K562 (cell line): ENCODE measurements around the gene TRAPPC2L. TPM values are rescaled to one million over a fixed set of nuclear protein-coding genes. Genes with fewer than 3 reads are reported as not detected.

Experiments
- ATF7 ChIP-seq: fragments of 450-650 bp; IDR thresholded peaks from 2 replicates; pipeline ENCODE4 v1.7.1; 2014; ENCODE audit warnings: mild to moderate bottlenecking, moderate library complexity
- BACH1 ChIP-seq: fragments of 200-800 bp; sonication (Bioruptor generic); IDR thresholded peaks from 2 replicates; pipeline ENCODE4 v1.6.1; 2016; ENCODE audit warnings: missing genetic modification characterization, missing compliant biosample characterization
- HDAC8 ChIP-seq: fragments of 450-650 bp; IDR thresholded peaks from 2 replicates; pipeline ENCODE4 v1.6.1; 2016; ENCODE audit warnings: mild to moderate bottlenecking, missing genetic modification characterization, moderate library complexity, missing compliant biosample characterization
- KLF6 ChIP-seq: fragments of 250-450 bp; sonication (Bioruptor Pico); IDR thresholded peaks from 2 replicates; pipeline ENCODE4 v1.4.0; 2020; ENCODE audit warnings: mild to moderate bottlenecking, moderate library complexity, borderline replicate concordance
- MTA1 ChIP-seq: fragments of 450-650 bp; IDR thresholded peaks from 2 replicates; pipeline ENCODE4 v1.6.1; 2017; ENCODE audit warnings: borderline replicate concordance
- PHB ChIP-seq: fragments of 250-450 bp; sonication (Bioruptor Pico); IDR thresholded peaks from 2 replicates; pipeline ENCODE4 v1.5.0; 2021
- POLR2A ChIP-seq: fragments of 450-650 bp; conservative IDR thresholded peaks from 2 replicates; pipeline ENCODE4 v1.6.1; 2016
- POLR2G ChIP-seq: fragments of 200-400 bp; formaldehyde crosslinking; IDR thresholded peaks from 2 replicates; pipeline ENCODE4 v1.6.1; 2017; ENCODE audit warnings: low read depth, mild to moderate bottlenecking, antibody characterized with exemption, low read length, moderate library complexity
- POLR2H ChIP-seq: IDR thresholded peaks from 2 replicates; pipeline ENCODE4 v1.6.1; 2016; ENCODE audit warnings: missing genetic modification characterization, low read depth, mild to moderate bottlenecking, control low read depth, missing compliant biosample characterization, moderate library complexity
- RBM22 ChIP-seq: fragments of 200-400 bp; formaldehyde crosslinking; IDR thresholded peaks from 2 replicates; pipeline ENCODE4 v1.6.1; 2018; ENCODE audit warnings: low read length, low read depth; ENCODE audit not compliant: poor library complexity, severe bottlenecking
- RUNX1 ChIP-seq: sonication (generic); IDR thresholded peaks from 2 replicates; pipeline ENCODE4 v1.6.1; 2016; ENCODE audit warnings: antibody characterized with exemption, low read depth
- SLC30A9 ChIP-seq: fragments of 250-450 bp; sonication (Bioruptor Pico); IDR thresholded peaks from 2 replicates; pipeline ENCODE4 v1.8.0; 2022; ENCODE audit warnings: mild to moderate bottlenecking, moderate library complexity
- ZBED1 ChIP-seq: IDR thresholded peaks from 2 replicates; pipeline ENCODE4 v1.6.1; 2014
- ZNF174 ChIP-seq: fragments of 250-450 bp; sonication (Bioruptor Pico); IDR thresholded peaks from 2 replicates; pipeline ENCODE4 v1.4.0; 2020; ENCODE audit warnings: mild to moderate bottlenecking
- ZNF444 ChIP-seq: fragments of 250-450 bp; sonication (Bioruptor Pico); IDR thresholded peaks from 2 replicates; pipeline ENCODE4 v1.4.0; 2020; ENCODE audit warnings: mild to moderate bottlenecking, moderate library complexity
- polyA plus RNA-seq, 8 experiments: library from polyadenylated mRNA; depleted of rRNA in 4 of 8; stranded (reverse) in 5 of 8; unstranded in 3 of 8; fragments of >200 nt; fragmentation: Nextera tagmentation in 2 of 8; fragmentation: Illumina TruSeq in 1 of 8; extraction: Ambion mirVana in 2 of 8; extraction: Trizol in 1 of 8; gene quantifications; 2 replicates each; pipeline versions ENCODE4 v1.2.1 to v1.2.3, GENCODE V29; 2011 to 2014; ENCODE audit warnings: inconsistent platforms in 1 of 8, missing spikeins in 1 of 8
- total RNA-seq, 7 experiments: library from RNA; depleted of rRNA in 6 of 7; stranded (reverse); fragments of >200 nt in 6 of 7; fragmentation: Illumina TruSeq in 2 of 7; extraction: Trizol in 2 of 7; gene quantifications; 2 replicates each; pipeline versions ENCODE4 v1.2.1 to v1.2.3, GENCODE V29; 2011 to 2021; ENCODE audit warnings: low replicate concordance in 1 of 7
- TF ChIP-seq, protein P1 (sequence below): fragments of 450-650 bp; formaldehyde crosslinking; IDR thresholded peaks from 2 replicates; pipeline ENCODE4 v1.4.0; 2020; ENCODE audit warnings: mild to moderate bottlenecking, moderate library complexity
- TF ChIP-seq, protein P2 (sequence below): fragments of 450-650 bp; formaldehyde crosslinking; conservative IDR thresholded peaks from 2 replicates; pipeline ENCODE4 v1.4.0; 2022; ENCODE audit warnings: mild to moderate bottlenecking, missing genetic modification characterization
- TF ChIP-seq, protein P3 (sequence below): sonication (generic); formaldehyde crosslinking; IDR thresholded peaks from 2 replicates; pipeline ENCODE4 v1.9.0; 2022; ENCODE audit warnings: mild to moderate bottlenecking, missing genetic modification reagents
- TF ChIP-seq, protein P4 (sequence below): sonication (generic); formaldehyde crosslinking; IDR thresholded peaks from 2 replicates; pipeline ENCODE4 v1.8.1; 2023; ENCODE audit warnings: mild to moderate bottlenecking, missing genetic modification reagents
- TF ChIP-seq, protein P5 (sequence below), 2 experiments: fragments of 200-800 bp in 1 of 2; sonication (Bioruptor generic) in 1 of 2; sonication (generic) in 1 of 2; formaldehyde crosslinking in 1 of 2; IDR thresholded peaks in 1 of 2; conservative IDR thresholded peaks in 1 of 2; 2 replicates each; pipeline versions ENCODE4 v1.5.0 to v1.6.1; 2016 to 2020; ENCODE audit warnings: missing compliant biosample characterization in 1 of 2, missing genetic modification characterization in 1 of 2, missing genetic modification reagents in 1 of 2

TRAPPC2L gene
- total and polyA plus RNA-seq, 9 of the 15 experiments (the other 6 are each of a cell fraction or from before 2014, with no cell fraction given), result 60.4 to 398 (median 97.5) TPM

DNA sequence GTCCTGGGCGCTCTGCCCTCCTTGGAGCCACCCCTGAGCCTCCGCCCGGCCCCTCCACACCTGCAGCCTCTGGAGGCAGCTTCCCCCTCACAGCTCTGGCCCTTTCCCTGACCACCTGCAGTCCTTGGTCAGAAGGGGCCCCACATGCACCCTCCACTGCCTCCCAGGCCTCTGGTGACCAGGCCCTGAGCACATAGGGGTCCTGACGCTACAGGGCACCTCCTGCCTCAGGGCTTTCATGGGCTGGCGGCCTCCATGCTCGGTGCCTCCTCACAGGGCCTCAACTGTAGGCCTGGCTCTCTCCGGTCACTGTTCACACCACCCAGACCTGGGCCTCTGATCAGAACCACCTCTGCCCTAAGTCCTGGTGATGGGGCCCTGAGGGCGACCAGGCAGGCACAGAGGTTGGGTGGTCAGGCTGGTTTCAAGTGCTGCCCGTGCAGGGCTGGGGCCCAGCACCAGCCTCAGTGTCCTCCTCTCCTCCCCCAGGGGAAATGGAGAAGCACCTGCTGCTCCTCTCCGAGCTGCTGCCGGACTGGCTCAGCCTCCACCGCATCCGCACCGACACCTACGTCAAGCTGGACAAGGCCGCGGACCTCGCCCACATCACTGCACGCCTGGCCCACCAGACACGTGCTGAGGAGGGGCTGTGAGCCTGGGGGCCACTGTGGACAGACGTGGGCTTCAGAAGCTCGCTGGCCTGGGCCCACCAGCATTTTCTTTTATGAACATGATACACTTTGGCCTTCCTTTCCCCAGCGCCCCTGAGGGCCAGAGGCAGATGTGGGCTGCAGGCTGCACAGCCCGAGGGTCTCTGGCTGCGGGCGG lies 49.1 kb upstream of the TRAPPC2L start (continued):
- TF ChIP-seq RBM22, result peak; percentile 48
- no peak for TF ChIP-seq BACH1 (tag)
- no peak for TF ChIP-seq ZNF444 (CRISPR knock-in tag)
- TF ChIP-seq, protein P1, sequence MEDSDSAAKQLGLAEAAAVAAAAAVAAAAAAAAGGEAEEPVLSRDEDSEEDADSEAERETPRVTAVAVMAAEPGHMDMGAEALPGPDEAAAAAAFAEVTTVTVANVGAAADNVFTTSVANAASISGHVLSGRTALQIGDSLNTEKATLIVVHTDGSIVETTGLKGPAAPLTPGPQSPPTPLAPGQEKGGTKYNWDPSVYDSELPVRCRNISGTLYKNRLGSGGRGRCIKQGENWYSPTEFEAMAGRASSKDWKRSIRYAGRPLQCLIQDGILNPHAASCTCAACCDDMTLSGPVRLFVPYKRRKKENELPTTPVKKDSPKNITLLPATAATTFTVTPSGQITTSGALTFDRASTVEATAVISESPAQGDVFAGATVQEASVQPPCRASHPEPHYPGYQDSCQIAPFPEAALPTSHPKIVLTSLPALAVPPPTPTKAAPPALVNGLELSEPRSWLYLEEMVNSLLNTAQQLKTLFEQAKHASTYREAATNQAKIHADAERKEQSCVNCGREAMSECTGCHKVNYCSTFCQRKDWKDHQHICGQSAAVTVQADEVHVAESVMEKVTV (CRISPR knock-in tag), result no peak
- no peak for TF ChIP-seq ATF7
- peak; percentile 55 for TF ChIP-seq POLR2A
- TF ChIP-seq POLR2H (tag), result no peak
- TF ChIP-seq KLF6 (CRISPR knock-in tag), result no peak
- TF ChIP-seq RUNX1, result no peak
- TF ChIP-seq, protein P2, sequence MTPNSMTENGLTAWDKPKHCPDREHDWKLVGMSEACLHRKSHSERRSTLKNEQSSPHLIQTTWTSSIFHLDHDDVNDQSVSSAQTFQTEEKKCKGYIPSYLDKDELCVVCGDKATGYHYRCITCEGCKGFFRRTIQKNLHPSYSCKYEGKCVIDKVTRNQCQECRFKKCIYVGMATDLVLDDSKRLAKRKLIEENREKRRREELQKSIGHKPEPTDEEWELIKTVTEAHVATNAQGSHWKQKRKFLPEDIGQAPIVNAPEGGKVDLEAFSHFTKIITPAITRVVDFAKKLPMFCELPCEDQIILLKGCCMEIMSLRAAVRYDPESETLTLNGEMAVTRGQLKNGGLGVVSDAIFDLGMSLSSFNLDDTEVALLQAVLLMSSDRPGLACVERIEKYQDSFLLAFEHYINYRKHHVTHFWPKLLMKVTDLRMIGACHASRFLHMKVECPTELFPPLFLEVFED (CRISPR knock-in tag), result no peak
- TF ChIP-seq, protein P3, sequence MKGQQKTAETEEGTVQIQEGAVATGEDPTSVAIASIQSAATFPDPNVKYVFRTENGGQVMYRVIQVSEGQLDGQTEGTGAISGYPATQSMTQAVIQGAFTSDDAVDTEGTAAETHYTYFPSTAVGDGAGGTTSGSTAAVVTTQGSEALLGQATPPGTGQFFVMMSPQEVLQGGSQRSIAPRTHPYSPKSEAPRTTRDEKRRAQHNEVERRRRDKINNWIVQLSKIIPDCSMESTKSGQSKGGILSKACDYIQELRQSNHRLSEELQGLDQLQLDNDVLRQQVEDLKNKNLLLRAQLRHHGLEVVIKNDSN, result no peak
- no peak for TF ChIP-seq MTA1
- TF ChIP-seq, protein P4, sequence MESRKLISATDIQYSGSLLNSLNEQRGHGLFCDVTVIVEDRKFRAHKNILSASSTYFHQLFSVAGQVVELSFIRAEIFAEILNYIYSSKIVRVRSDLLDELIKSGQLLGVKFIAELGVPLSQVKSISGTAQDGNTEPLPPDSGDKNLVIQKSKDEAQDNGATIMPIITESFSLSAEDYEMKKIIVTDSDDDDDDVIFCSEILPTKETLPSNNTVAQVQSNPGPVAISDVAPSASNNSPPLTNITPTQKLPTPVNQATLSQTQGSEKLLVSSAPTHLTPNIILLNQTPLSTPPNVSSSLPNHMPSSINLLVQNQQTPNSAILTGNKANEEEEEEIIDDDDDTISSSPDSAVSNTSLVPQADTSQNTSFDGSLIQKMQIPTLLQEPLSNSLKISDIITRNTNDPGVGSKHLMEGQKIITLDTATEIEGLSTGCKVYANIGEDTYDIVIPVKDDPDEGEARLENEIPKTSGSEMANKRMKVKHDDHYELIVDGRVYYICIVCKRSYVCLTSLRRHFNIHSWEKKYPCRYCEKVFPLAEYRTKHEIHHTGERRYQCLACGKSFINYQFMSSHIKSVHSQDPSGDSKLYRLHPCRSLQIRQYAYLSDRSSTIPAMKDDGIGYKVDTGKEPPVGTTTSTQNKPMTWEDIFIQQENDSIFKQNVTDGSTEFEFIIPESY (CRISPR knock-in tag), result peak; percentile 51
- TF ChIP-seq PHB (CRISPR knock-in tag), result 0 out of 2 replicates have a peak, but pooled peaks have one; percentile 14
- TF ChIP-seq, protein P5, sequence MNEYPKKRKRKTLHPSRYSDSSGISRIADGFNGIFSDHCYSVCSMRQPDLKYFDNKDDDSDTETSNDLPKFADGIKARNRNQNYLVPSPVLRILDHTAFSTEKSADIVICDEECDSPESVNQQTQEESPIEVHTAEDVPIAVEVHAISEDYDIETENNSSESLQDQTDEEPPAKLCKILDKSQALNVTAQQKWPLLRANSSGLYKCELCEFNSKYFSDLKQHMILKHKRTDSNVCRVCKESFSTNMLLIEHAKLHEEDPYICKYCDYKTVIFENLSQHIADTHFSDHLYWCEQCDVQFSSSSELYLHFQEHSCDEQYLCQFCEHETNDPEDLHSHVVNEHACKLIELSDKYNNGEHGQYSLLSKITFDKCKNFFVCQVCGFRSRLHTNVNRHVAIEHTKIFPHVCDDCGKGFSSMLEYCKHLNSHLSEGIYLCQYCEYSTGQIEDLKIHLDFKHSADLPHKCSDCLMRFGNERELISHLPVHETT (CRISPR knock-in tag; conservative IDR thresholded peaks at IDR 0.05 in 1 of 2, IDR thresholded peaks at IDR 0.05 in 1 of 2), result no peak
- no peak for TF ChIP-seq ZNF174 (CRISPR knock-in tag)
- no peak for TF ChIP-seq SLC30A9 (CRISPR knock-in tag)
- TF ChIP-seq POLR2G, result peak; percentile 79
- TF ChIP-seq HDAC8, result no peak
- TF ChIP-seq ZBED1, result peak; percentile 33; the same call in 1 of the 2 replicates
